Measurements from ENCODE around the gene AEN. TPM values are rescaled to one million over a fixed set of nuclear protein-coding genes. Genes with fewer than 3 reads are reported as not detected.
A peak's percentile ranks its signal among the peaks of the same experiment; 100 is the strongest.

The AEN gene
- total and polyA plus RNA-seq, 2 of the 8 experiments (the other 6 are each of a cell fraction or from before 2014, with no cell fraction given), result 112 to 122 TPM

GRCh38 chr15:88606070-88606794, 14.9 kb upstream of the AEN start:
- H2BK12ac ChIP-seq (ENCODE audit: low read depth, low read length), result no peak overlapping the region
- no peak overlapping the region for H3K14ac ChIP-seq (ENCODE audit: insufficient read length)
- H3K27me3 ChIP-seq (replicated peaks in 1 of 4; ENCODE audit: control insufficient read depth in 3 of 4, extremely low read depth in 1 of 4, insufficient read depth in 3 of 4, low read length in 3 of 4), result peaks cover 31 to 58% (median 51%) of the 10 kb centered on the region in 4 experiments
- H3K9me3 ChIP-seq (ENCODE audit: insufficient read depth in 2 of 2, low read depth in 1 of 2, low read length in 1 of 2), result no peaks in the 10 kb centered on the region
- no peak overlapping the region for H3K56ac ChIP-seq (replicated peaks; ENCODE audit: insufficient read length, low read depth, low read length)
- no peak overlapping the region for H2AK5ac ChIP-seq (ENCODE audit: low read depth, low read length)
- H2BK5ac ChIP-seq (ENCODE audit: low read depth, low read length), result no peak overlapping the region
- H3K4me1 ChIP-seq (replicated peaks in 1 of 4; ENCODE audit: control insufficient read depth in 3 of 4, insufficient read depth in 4 of 4, low read length in 3 of 4), result peaks cover 12 to 34% (median 23%) of the 10 kb centered on the region in 4 experiments
- H3K36me3 ChIP-seq (ENCODE audit: control insufficient read depth in 2 of 4, insufficient read depth in 4 of 4, low read length in 3 of 4), result no peaks in the 10 kb centered on the region
- H2BK120ac ChIP-seq (replicated peaks; ENCODE audit: low read depth, low read length), result no peak overlapping the region
- H3K4me2 ChIP-seq (ENCODE audit: insufficient read depth in 1 of 2, low read depth in 2 of 2, low read length in 2 of 2), result peak overlapping the region; percentile 94 to 95
- no peak for FAIRE-seq
- H3K9ac ChIP-seq (replicated peaks in 1 of 4; ENCODE audit: extremely low read depth in 1 of 4, low read depth in 3 of 4, low read length in 3 of 4), result no peak overlapping the region
- peaks cover 25% of the 10 kb centered on the region; the same call in 1 of the 2 replicates for H3K23me2 ChIP-seq (ENCODE audit: low read depth, low read length)
- H3K23ac ChIP-seq (ENCODE audit: insufficient read length), result no peak overlapping the region
- H4K5ac ChIP-seq (ENCODE audit: insufficient read length, low read depth, low read length), result no peak overlapping the region
- no peak overlapping the region for H4K8ac ChIP-seq (ENCODE audit: extremely low read depth, insufficient read depth, low read length)
- H3K4me3 ChIP-seq (ENCODE audit: extremely low read depth in 1 of 4, insufficient read depth in 2 of 4, low read depth in 3 of 4, low read length in 4 of 4), result peak overlapping the region; percentile 24 to 61 (median 52); a peak in 7 of 8 replicates
- CTCF ChIA-PET (ENCODE audit: partially characterized antibody), result interaction anchor here (0.6 to 1.7 kb wide), 2 partner anchors 129 to 132 kb away, joined by 4 to 7 read pairs; no protein-coding TSS in a partner anchor
- H3K79me2 ChIP-seq (ENCODE audit: control insufficient read depth in 1 of 2, insufficient read depth in 2 of 2, low read length in 2 of 2), result no peaks in the 10 kb centered on the region
- no peak for DNase-seq (ENCODE audit: low read depth in 1 of 2, low spot score in 2 of 2)
- H4K20me1 ChIP-seq (replicated peaks in 1 of 2; ENCODE audit: control insufficient read depth in 1 of 2, insufficient read depth in 2 of 2, low read length in 2 of 2), result peaks cover 0 to 7% of the 10 kb centered on the region in 2 experiments
- no peak overlapping the region for H2BK15ac ChIP-seq (ENCODE audit: low read length)
- TF ChIP-seq RBBP5 (IDR thresholded peaks at IDR 0.05; ENCODE audit: borderline replicate concordance, low read depth, low read length), result 0 out of 2 replicates have a peak, but pooled peaks have one; percentile 31
- 0 out of 4 replicates have a peak, but pooled peaks of 1 of the 2 experiments have one; percentile 8 for TF ChIP-seq HDAC2 (IDR thresholded peaks at IDR 0.05; ENCODE audit: borderline replicate concordance in 1 of 2, low read depth in 2 of 2, low read length in 2 of 2)
- TF ChIP-seq RNF2 (IDR thresholded peaks at IDR 0.05; ENCODE audit: borderline replicate concordance, low read depth, low read length, missing control alignments, poor library complexity, severe bottlenecking), result peak; percentile 14
- TF ChIP-seq TAF1 (IDR thresholded peaks at IDR 0.05; ENCODE audit: low read depth, low read length), result no peak
- TF ChIP-seq SRF (IDR thresholded peaks at IDR 0.05; ENCODE audit: low read depth, low read length), result peak; percentile 12; the same call in 1 of the 2 replicates
- TF ChIP-seq HDAC6 (IDR thresholded peaks at IDR 0.05; ENCODE audit: low read depth, low read length), result no peak
- H3K27ac ChIP-seq (ENCODE audit: low read depth, low read length), result no peak overlapping the region
- H3K79me1 ChIP-seq (ENCODE audit: low read depth, low read length), result no peaks in the 10 kb centered on the region
- H3K4ac ChIP-seq (replicated peaks; ENCODE audit: insufficient read length, low read depth, low read length), result no peak overlapping the region
- no peak overlapping the region for H3K18ac ChIP-seq (ENCODE audit: extremely low read depth, low read length)
- H2AFZ ChIP-seq (ENCODE audit: low read length), result no peak overlapping the region
- H2BK20ac ChIP-seq (ENCODE audit: low read length), result no peak overlapping the region
- 13% methylated on average over 26 of the region's 26 CpGs; no CpG with 5 or more reads in 1 of the 2 experiments for WGBS, 2 experiments (ENCODE audit: extremely low coverage in 1 of 2, insufficient coverage in 1 of 2, insufficient read length in 1 of 2, insufficient replicate concordance in 2 of 2, low coverage in 1 of 2, low lambda C conversion rate in 2 of 2, missing lambda C conversion rate in 1 of 2)
- POLR2A ChIA-PET (ENCODE audit: partially characterized antibody), result no interaction called here
- H4K91ac ChIP-seq (replicated peaks; ENCODE audit: insufficient read length, low read length), result no peak overlapping the region
